GM10266 (cell line): ENCODE data around the gene OR5H1.

Source experiments
- DNase-seq: peaks from one replicate; pipeline ENCODE4 v3.0.0; 2012; ENCODE audit errors: extremely low spot score
- CTCF ChIP-seq: IDR thresholded peaks from 2 replicates; pipeline ENCODE4 v1.5.1; 2012; ENCODE audit warnings: mild to moderate bottlenecking, low read depth; ENCODE audit not compliant: control insufficient read depth, insufficient read depth; ENCODE audit errors: missing control alignments

OR5H1 gene

GRCh38 chr3:98130421-98130820 lies at the start of gene OR5H1:
TSS of gene OR5H1 (plus strand) at chr3:98130721. CDS start at chr3:98132698, 1,977 bp downstream.
- DNase-seq, result no peak
- no peak for TF ChIP-seq CTCF

- no peak for DNase-seq
- no peak for TF ChIP-seq CTCF
Observed at GRCh38 chr3:98086873-98087272, 43.6 kb upstream of the OR5H1 start, which contains the start of gene OR5AC2. TSS of gene OR5AC2 (plus strand) at chr3:98087173. CDS start at chr3:98087173, 0 bp downstream.

- no peak for DNase-seq
- no peak for TF ChIP-seq CTCF
Observed at GRCh38 chr3:98095882-98096281, 34.6 kb upstream of the OR5H1 start.

- no peak for TF ChIP-seq CTCF
- no peak for DNase-seq
Observed at GRCh38 chr3:98099848-98100247, 30.7 kb upstream of the OR5H1 start.

- DNase-seq, result no peak
- no peak for TF ChIP-seq CTCF
Observed at GRCh38 chr3:98108162-98108561, 22.4 kb upstream of the OR5H1 start.

GRCh38 chr3:98109807-98110549 lies 20.5 kb upstream of the OR5H1 start:
- DNase-seq, result no peak
- no peak for TF ChIP-seq CTCF

- TF ChIP-seq CTCF, result no peak
- DNase-seq, result no peak
Observed at GRCh38 chr3:98110550-98110908, 20.0 kb upstream of the OR5H1 start.
